Measurements from ENCODE around the gene DHX8. TPM values are rescaled to one million over a fixed set of nuclear protein-coding genes. Genes with fewer than 3 reads are reported as not detected.

The DHX8 gene
- total RNA-seq, 1 experiment from 2014 or later, result 54.1 TPM

GRCh38 chr17:43438626-43439025 lies 45.1 kb upstream of the DHX8 start:
- Histone ChIP-seq H3K9ac (ENCODE audit: extremely low read depth, insufficient read length, low read length) (no peak overlapping the region), H3K14ac (ENCODE audit: insufficient read depth, low read length) (no peak overlapping the region), H3K4me2 (ENCODE audit: insufficient read depth, insufficient read length, low read length) (no peak overlapping the region), H3K79me1 (ENCODE audit: insufficient read depth, low read depth, low read length, poor library complexity, severe bottlenecking) (no peaks in the 10 kb centered on the region), H3K27me3 (ENCODE audit: insufficient read depth, low read length) (no peaks in the 10 kb centered on the region), H2AFZ (ENCODE audit: low read length) (no peak overlapping the region), H2AK5ac (ENCODE audit: insufficient read length, low read length) (no peak overlapping the region), H2BK120ac (ENCODE audit: low read depth, low read length, poor library complexity, severe bottlenecking) (no peak overlapping the region), H2BK12ac (ENCODE audit: insufficient read length, low read depth, low read length) (no peak overlapping the region), H2BK20ac (ENCODE audit: low read depth, low read length, poor library complexity, severe bottlenecking) (no peak overlapping the region), H2BK5ac (ENCODE audit: insufficient read length, low read length) (no peak overlapping the region), H3K23ac (ENCODE audit: insufficient read length, low read depth, low read length) (no peak overlapping the region), H4K8ac (replicated peaks; ENCODE audit: insufficient read length, low read depth, low read length) (no peak overlapping the region), H3K18ac (ENCODE audit: insufficient read length, low read depth, low read length) (no peak overlapping the region), H3K56ac (ENCODE audit: insufficient read length, low read depth, low read length) (no peak overlapping the region), H3K4me1 (ENCODE audit: insufficient read depth, low read length) (peaks cover 2% of the 10 kb centered on the region; the same call in 1 of the 2 replicates), H4K20me1 (ENCODE audit: control insufficient read depth, insufficient read depth, insufficient read length) (no peaks in the 10 kb centered on the region), H3K79me2 (ENCODE audit: insufficient read depth, low read length) (no peaks in the 10 kb centered on the region), H3K4ac (ENCODE audit: low read depth, low read length) (no peak overlapping the region), H2BK15ac (ENCODE audit: low read depth, low read length) (no peak overlapping the region), H3T11ph (ENCODE audit: low read length) (no peak overlapping the region), H3K23me2 (ENCODE audit: insufficient read length, low read depth, low read length, poor library complexity, severe bottlenecking) (no peaks in the 10 kb centered on the region), H4K91ac (ENCODE audit: insufficient read length, low read depth, low read length) (no peak overlapping the region), H4K5ac (ENCODE audit: insufficient read length, low read depth, low read length) (no peak overlapping the region), H3K9me3 (ENCODE audit: control insufficient read depth, low read depth, low read length) (no peaks in the 10 kb centered on the region), H3K27ac (ENCODE audit: insufficient read length, low read depth, low read length) (no peak overlapping the region)
- DNase-seq, result no peak
- TF ChIP-seq, protein P1, sequence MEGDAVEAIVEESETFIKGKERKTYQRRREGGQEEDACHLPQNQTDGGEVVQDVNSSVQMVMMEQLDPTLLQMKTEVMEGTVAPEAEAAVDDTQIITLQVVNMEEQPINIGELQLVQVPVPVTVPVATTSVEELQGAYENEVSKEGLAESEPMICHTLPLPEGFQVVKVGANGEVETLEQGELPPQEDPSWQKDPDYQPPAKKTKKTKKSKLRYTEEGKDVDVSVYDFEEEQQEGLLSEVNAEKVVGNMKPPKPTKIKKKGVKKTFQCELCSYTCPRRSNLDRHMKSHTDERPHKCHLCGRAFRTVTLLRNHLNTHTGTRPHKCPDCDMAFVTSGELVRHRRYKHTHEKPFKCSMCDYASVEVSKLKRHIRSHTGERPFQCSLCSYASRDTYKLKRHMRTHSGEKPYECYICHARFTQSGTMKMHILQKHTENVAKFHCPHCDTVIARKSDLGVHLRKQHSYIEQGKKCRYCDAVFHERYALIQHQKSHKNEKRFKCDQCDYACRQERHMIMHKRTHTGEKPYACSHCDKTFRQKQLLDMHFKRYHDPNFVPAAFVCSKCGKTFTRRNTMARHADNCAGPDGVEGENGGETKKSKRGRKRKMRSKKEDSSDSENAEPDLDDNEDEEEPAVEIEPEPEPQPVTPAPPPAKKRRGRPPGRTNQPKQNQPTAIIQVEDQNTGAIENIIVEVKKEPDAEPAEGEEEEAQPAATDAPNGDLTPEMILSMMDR (conservative IDR thresholded peaks at IDR 0.05), result no peak
- Mint-ChIP-seq H3K4me1 (peaks cover 9 to 11% of the 10 kb centered on the region in 2 experiments), H3K9me3 (no peaks in the 10 kb centered on the region), H3K27me3 (ENCODE audit: low read depth) (peaks cover 3% of the 10 kb centered on the region; the same call in 1 of the 2 replicates), H3K36me3 (ENCODE audit: insufficient read depth in 1 of 3, low read depth in 3 of 3) (no peaks in the 10 kb centered on the region), H3K4me3 (no peak overlapping the region), H3K27ac (peak overlapping the region in 2 of 3 experiments; percentile 26 to 57; a peak in 1 of 7 replicates)
- WGBS (ENCODE audit: extremely low coverage, insufficient read length, low lambda C conversion rate), result no CpG with 5 or more reads among the region's 5 CpGs

Data from H9 (cell line).